Activated CD8-positive, alpha-beta memory T cell treated with anti-CD3 and anti-CD28 coated beads for 4 hours (primary cell): ENCODE data around the gene BGN.

Source experiments
- DNase-seq, 2 donors: peaks; one replicate each; pipeline ENCODE4 v3.0.0-alpha.2; 2020; ENCODE audit warnings: low read depth in 2 of 2

Gene BGN

GRCh38 chrX:153460826-153461225 is 34.0 kb upstream of the BGN start:
- peak in 1 of 2 donors; percentile 13 for DNase-seq

DNA sequence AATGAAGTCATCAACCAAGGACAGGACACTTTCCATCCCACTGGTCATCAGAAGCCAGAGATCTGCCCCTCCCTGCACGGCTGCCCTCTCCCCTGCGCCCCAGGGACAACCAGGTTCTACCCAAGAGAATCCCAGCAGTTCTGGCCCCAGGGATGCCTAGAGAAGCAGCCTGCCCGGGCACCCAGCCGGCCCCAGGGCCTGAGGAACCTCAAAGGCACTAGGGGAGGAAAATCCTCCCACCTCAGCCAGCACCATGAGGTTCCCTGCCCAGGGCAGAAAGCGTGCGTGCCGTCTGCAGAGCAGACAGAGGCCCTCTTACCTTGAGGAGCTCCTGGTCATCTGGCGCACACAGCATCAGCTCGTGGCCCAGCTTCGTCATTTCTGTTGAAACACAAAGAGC is 32.5 kb upstream of the BGN start:
- no peak for DNase-seq

- DNase-seq = no peak
Measured at GRCh38 chrX:153463031-153463430, 31.7 kb upstream of the BGN start.

GRCh38 chrX:153463556-153463955 is 31.2 kb upstream of the BGN start:
- DNase-seq = no peak

DNA sequence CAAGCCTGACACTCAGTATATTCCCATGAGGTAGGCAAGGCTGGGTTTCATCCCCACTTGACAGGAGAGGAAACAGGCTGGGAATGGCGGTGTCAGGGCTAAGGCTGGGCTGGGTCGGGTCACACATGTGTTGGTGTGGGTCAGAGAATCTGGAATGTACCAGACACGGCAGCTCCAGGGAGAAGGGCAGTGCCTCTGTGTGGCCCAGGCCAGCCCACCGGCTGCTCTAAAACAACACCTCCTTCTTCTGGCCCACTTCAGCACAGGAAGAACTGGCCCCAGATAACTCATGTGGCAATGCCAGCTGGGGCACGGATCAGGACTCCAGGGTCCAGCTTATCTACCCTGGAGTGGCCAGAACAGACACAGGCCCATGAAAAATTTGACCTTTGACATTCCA is 30.7 kb upstream of the BGN start:
- no peak for DNase-seq

- no peak for DNase-seq
Measured at GRCh38 chrX:153465691-153466380, 28.9 kb upstream of the BGN start.

- DNase-seq = no peak
Measured at GRCh38 chrX:153468008-153468580, 26.7 kb upstream of the BGN start.

DNA sequence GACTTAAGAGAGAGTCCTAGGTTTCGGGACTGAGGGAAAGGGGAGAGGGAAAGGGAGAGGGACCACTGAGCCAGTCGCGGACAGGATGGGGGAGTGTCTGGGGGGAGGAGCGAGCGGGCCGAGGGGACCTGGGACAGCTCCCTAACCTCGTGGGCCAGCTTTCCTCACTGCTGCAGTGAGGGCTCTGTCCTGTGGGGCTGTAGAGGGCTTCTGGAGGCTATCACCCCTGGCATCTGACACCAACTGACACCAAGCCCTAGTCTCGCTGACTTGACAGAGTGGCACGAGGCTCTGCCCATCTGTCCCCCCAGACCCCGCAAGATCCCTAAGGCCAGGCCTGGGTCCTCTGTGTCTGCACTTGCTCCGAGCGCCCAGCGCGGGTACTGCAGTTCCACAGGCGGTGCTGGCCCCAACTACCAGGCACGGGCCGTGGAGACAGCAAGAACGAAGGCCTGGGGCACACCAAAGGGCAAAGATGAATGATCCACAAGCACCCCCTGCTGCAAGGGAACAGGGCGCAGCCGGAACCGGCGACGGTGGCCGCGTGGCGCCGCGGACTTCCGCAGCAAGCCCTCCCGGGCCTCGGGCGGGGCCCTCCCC is 24.9 kb upstream of the BGN start:
- DNase-seq = peak in 1 of 2 donors; percentile 6

DNA sequence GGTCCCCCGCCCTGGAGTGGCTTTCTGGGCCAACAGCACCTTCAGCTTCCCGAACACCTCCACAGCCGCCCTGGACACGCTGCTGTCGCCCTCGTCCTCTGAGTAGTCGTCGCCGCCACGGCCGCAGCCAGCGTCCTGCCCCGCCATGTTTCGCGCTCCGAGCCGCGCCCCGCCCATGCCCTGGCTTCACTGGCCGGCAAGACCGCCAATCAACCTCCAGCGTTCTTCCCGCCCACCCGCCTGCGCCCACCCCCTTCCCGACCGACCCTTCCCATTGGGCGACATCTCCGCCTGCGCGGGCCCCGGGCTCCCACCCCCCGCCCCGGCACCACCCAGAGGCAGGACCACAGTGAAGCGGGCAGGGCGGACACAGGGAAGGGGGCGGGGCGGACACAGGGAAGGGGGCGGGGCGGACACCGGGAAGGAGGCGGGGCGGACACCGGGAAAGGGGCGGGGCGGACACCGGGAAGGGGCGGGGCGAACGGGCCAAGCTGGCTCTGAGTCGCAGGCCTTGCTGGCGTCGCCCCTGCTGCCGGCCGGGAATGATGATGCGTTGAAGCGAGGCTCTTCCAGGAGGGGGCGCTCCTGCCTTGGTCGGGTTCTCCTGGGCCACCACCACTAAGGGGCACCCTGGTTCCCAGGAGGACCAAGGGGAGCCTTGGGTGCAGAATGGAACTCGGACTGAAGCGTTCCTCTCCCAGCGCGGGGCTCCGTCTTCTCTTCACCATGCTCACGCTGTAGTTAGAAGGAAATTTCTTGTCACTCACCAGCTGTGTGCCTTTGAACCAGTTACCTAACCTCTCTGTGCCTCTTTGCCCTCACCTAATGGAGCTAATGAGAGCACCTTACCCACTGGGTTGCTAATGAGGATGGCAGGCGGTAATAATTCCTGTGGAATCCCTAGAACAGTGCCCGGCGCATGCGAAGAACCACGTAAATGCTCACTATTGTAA is 24.1 kb upstream of the BGN start, which contains the start of gene HAUS7:
HAUS7 (minus strand) TSS at position 166 of the 953 bp plus-strand sequence; CDS start at position 147, 19 bp downstream.
- peak; percentile 69 to 76 for DNase-seq

DNA sequence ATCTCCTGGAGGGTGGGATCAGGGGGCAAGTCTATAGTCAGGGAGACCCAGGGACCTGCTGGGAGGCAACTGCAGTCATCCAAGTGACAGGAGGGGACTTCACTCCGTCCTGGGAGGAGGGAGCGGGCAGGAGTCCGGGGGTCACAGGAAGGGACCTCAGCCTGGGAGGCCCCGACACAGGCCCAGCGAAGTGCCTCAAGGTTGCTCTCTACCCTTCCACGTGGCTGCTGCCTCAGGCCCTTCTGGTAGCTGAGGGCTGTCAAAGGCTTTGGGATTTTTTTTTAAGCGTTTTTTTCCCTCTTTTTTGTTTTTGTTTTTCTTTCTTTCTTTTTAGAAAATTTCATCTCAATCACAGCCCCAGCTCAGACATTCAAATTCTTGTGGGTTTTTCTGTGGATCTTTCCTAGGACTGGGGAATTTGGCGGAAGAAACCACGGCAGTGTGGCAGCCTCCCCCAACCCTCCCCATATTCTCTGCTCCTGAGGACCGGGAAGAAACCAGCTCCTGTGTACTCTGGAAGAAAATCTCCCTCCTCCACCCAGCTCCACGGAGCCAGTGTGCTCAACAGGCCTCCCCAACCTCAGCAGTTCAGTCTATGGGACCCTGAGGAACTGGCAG is 23.0 kb upstream of the BGN start:
- no peak for DNase-seq

DNA sequence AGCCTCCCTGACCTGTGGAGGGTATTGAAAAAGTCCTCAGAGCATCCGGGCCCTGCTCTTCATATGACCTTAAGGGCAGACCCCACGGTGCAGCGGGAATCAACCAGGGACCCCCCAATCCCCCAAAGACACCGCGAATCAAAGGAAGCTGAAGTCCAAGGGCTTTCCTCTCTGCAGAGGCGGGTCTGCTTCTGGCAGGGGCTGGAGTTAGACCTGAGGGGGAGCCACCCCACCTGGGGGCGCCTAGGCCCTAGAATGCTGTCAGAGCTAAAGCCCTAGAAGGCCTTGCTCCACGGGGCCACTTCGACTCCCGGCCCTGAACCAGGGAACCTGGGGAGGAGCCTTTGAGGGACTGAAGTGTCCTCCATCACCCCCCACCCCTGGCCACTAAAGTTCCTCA is 21.7 kb upstream of the BGN start:
- no peak for DNase-seq

- no peak for DNase-seq
Measured at GRCh38 chrX:153474266-153474665, 20.5 kb upstream of the BGN start.

DNA sequence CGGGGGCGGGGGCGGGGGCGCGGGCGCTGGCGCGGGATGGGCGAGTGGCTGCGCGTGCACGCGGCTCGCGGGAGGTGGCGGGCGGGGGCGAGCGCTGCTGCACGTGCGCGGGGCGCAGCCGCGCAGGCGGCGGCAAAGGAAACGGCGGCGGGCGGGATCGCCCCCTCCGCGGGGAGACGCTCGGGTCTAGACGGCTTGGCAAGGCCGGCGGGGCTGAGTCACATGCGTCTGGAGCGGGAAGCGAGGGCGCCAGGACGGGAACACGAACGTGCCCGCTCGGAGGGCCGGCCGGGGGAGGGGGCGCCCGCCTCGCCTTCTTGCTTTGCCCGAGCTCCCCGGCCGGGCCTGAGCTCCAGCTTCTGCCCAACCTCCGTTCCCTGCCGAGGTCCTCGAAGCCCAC is 20.1 kb upstream of the BGN start:
- DNase-seq = peak; percentile 19 to 25

DNA sequence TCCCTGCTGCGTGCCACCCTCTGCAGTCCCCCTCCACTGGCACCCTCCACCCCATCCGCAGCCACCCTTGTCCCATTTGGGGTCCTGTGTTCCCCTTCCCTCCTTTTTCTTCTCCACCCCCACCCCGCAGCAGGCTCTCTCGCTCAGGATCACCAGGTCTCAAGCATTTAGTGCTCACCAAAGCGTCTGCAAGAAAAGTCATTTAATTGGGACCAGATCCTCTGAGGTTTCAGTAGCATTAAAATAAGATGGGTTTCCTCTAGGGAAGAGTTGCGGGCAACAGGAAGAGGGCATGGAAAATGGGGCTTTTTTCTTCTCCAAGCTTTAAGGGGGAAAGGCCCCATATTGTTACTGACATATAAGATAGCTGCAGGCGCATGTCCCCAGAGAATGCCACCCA is 19.5 kb upstream of the BGN start:
- no peak for DNase-seq

DNA sequence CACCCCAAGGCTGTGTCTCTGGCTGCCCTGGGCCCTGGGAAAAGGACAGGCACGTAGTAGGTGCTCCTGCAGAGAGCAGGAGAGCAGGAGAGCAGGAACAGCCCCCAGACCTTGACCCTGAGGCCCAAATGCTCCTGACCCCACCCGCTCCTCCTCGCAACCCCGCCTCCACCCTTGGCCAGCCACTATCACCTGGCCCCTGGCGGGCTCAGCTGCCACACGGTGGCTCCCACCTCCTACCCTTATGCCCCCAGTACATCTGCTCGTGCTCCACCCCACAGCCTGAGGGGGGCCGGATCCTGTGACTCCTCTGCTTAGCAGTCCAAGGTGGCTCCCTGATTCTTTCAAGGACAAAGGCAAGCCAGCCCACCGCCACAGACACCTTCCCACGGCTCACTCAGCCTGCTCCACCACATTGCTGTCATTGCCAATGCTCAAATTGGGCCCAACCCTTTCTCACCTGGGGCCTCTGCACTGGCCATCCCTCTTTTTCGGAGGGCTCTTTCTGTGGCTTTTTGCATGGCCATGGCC is 19.0 kb upstream of the BGN start:
- DNase-seq = no peak

DNA sequence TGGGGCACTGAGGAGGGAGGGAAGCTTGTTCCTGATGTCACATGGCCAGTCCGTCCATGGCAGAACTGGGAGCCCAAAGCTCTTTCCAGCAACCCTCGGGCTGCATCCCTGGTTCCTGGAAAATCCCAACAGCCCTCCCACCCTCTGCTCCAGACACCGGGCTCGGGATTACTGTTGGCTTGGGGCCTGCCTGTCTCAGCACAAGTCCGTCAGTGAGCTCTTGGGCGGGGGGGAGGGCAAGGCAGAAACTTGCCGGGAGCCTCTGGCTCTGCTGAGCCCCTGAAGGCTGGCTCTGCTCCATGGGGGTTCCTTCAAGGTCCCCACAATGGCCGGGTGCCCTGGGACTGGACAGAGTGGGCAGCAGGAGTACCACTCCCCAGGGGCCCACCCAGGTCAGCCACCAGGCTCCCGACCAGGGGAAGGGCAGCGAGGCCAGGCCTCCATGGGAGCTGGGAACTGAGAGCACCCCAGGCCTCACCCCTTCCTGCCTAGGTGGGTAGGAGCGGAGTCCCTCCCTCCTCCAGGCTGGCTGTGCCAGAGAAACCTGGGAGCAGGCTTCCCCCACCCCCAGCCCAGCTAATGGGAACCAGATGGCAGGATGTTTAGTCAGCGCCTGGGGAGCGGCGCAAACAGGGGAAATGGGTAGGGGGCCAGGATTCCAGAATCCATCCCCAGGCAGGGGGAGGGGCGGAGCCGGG is 18.0 kb upstream of the BGN start:
- DNase-seq = no peak

GRCh38 chrX:153477364-153477857 is 17.4 kb upstream of the BGN start:
- no peak for DNase-seq

DNA sequence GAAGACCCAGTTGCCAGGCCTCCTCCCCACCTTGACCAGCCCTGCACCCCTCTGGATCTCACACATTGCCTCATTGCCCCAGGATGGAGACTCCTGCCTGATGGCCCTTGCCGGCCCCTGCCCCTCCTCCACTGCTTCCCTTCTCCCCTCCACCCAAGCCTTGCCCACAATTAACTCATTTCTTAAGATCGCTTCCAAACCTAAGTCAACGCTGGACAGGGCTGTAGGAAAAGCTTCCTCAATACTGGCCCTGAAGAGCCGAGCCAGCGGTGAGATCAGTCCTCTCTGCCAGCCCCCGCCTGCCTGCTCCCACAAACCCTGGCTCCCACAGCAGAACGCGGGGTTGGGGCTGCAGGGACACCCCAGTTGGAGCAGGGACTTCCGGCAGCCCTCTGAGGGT is 16.9 kb upstream of the BGN start:
- DNase-seq = no peak

GRCh38 chrX:153478746-153479145 is 16.0 kb upstream of the BGN start:
- no peak for DNase-seq

- no peak for DNase-seq
Measured at GRCh38 chrX:153481043-153481442, 13.7 kb upstream of the BGN start.
